IPS DF 6.9 (cell line): ENCODE data around the gene ASRGL1.
"Not testable (repeated sequence)": the region's sequence is repeated elsewhere in the genome, so short reads cannot be mapped to it uniquely, and the experiment has no call there.

Experiments used
- DNase-seq: peaks from one replicate; pipeline ENCODE4 v3.0.0-alpha.2; 2013; ENCODE audit warnings: low read depth, low spot score
- H3K27ac ChIP-seq: one replicate; pipeline ENCODE4 v1.5.1; 2013; ENCODE audit warnings: low read length, control low read depth
- H3K27me3 ChIP-seq: 2 replicates; pipeline ENCODE4 v1.6.1; 2013; ENCODE audit warnings: mild to moderate bottlenecking, low read length; ENCODE audit not compliant: control insufficient read depth, insufficient read depth
- H3K36me3 ChIP-seq: 2 replicates; pipeline ENCODE4 v1.6.1; 2013; ENCODE audit warnings: low read length; ENCODE audit not compliant: control insufficient read depth, insufficient read depth
- H3K4me1 ChIP-seq: 2 replicates; pipeline ENCODE4 v1.6.1; 2013; ENCODE audit warnings: low read length; ENCODE audit not compliant: control insufficient read depth, insufficient read depth
- H3K4me3 ChIP-seq: 2 replicates; pipeline ENCODE4 v1.5.1; 2013; ENCODE audit warnings: mild to moderate bottlenecking, low read length
- H3K9me3 ChIP-seq: 2 replicates; pipeline ENCODE4 v1.6.1; 2013; ENCODE audit warnings: low read length, inconsistent platforms; ENCODE audit not compliant: control insufficient read depth, insufficient read depth
- WGBS: extraction: QIAGEN DNeasy Blood & Tissue Kit; methylation state at CpG from one replicate; pipeline ENCODE4 v1.1.7; 2013; ENCODE audit warnings: mixed read lengths, missing lambda C conversion rate; ENCODE audit not compliant: insufficient read length, insufficient coverage; 5-methylcytosine and 5-hydroxymethylcytosine counted together

Gene ASRGL1

GRCh38 chr11:62378459-62379063, 41.3 kb downstream of the ASRGL1 start:
- H3K4me1 ChIP-seq, H3K4me3 ChIP-seq, H3K27ac ChIP-seq, DNase-seq, H3K9me3 ChIP-seq, H3K27me3 ChIP-seq, H3K36me3 ChIP-seq: not testable (repeated sequence)
- no CpG with 5 or more reads among the region's 9 CpGs for WGBS

GRCh38 chr11:62379586-62379985, 42.3 kb downstream of the ASRGL1 start:
- H3K36me3 ChIP-seq, H3K9me3 ChIP-seq, H3K27ac ChIP-seq, H3K4me1 ChIP-seq, H3K4me3 ChIP-seq, H3K27me3 ChIP-seq, DNase-seq: not testable (repeated sequence)
- WGBS = no CpG with 5 or more reads among the region's 2 CpGs

GRCh38 chr11:62380821-62381245, 43.6 kb downstream of the ASRGL1 start:
- no CpG with 5 or more reads among the region's 12 CpGs for WGBS
- H3K36me3 ChIP-seq, H3K4me1 ChIP-seq, H3K27me3 ChIP-seq, H3K4me3 ChIP-seq, H3K27ac ChIP-seq, DNase-seq, H3K9me3 ChIP-seq: not testable (repeated sequence)

DNA sequence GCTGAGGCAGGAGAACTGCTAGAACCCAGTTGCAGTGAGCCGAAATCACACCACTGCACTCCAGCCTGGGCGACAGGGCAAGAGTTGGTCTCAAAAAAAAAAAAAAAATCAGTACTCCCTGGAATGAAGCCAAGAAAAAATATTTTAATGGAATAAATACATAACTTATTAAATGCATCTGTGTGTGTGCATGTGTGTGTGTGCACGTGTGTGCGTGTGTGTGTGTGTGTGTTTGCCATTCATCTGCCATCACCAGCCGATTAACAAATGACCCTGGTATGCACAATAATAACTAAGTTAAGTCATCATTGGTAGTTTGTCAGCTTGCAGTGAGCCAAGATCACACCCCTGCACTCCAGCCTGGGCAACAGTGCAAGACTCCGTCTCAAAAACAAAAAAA, 46.6 kb downstream of the ASRGL1 start:
- no peaks in the 10 kb centered on the region for H3K4me1 ChIP-seq
- no peak for DNase-seq
- H3K9me3 ChIP-seq = no peaks in the 10 kb centered on the region
- H3K27ac ChIP-seq = no peak overlapping the region
- no peaks in the 10 kb centered on the region for H3K27me3 ChIP-seq
- H3K36me3 ChIP-seq = no peaks in the 10 kb centered on the region
- WGBS = no CpG with 5 or more reads among the region's 6 CpGs
- no peak overlapping the region for H3K4me3 ChIP-seq

GRCh38 chr11:62386083-62386482, 48.8 kb downstream of the ASRGL1 start:
- not testable (repeated sequence) for H3K27me3 ChIP-seq, H3K27ac ChIP-seq, H3K9me3 ChIP-seq, H3K4me3 ChIP-seq, DNase-seq, H3K4me1 ChIP-seq, H3K36me3 ChIP-seq
- no CpG with 5 or more reads among the region's 3 CpGs for WGBS

- Histone ChIP-seq H3K27me3 (no peaks in the 10 kb centered on the region), H3K27ac (no peak overlapping the region), H3K4me3 (no peak overlapping the region), H3K4me1 (no peaks in the 10 kb centered on the region), H3K9me3 (no peaks in the 10 kb centered on the region), H3K36me3 (no peaks in the 10 kb centered on the region)
- WGBS = no CpG with 5 or more reads among the region's 3 CpGs
- DNase-seq = no peak
These were observed 50.1 kb downstream of the ASRGL1 start for GRCh38 chr11:62387381-62387780.

- H3K4me1 ChIP-seq = no peaks in the 10 kb centered on the region
- no peaks in the 10 kb centered on the region for H3K9me3 ChIP-seq
- H3K27ac ChIP-seq = no peak overlapping the region
- no CpG with 5 or more reads among the region's 11 CpGs for WGBS
- no peak overlapping the region for H3K4me3 ChIP-seq
- no peaks in the 10 kb centered on the region for H3K27me3 ChIP-seq
- DNase-seq = no peak
- H3K36me3 ChIP-seq = no peaks in the 10 kb centered on the region
These were observed 51.8 kb downstream of the ASRGL1 start for GRCh38 chr11:62388999-62389398.

DNA sequence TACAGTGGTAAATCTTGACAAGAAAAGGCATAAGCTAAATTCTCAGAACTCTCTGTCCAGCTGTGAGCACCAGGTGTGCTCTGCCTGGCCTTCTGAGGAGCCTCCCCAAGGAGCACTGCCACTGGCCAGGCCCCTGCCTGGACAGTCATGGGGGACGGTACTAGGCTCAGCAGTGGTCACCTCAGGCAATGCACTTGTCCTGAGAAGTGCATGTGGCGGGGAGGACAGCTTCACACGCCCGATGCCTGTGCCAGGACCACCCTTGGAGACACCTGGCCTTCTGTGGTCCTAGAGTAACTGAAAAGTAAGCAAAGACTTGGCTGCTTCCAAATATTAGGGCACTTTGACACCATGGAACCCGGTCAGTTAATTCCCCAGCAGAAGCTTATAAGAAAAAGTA, 53.0 kb downstream of the ASRGL1 start:
- Histone ChIP-seq H3K4me1 (peaks cover under 1% of the 10 kb centered on the region; the same call in 1 of the 2 replicates), H3K27me3 (no peaks in the 10 kb centered on the region), H3K27ac (no peak overlapping the region), H3K9me3 (no peaks in the 10 kb centered on the region), H3K36me3 (no peaks in the 10 kb centered on the region), H3K4me3 (no peak overlapping the region)
- DNase-seq = no peak
- WGBS = no CpG with 5 or more reads among the region's 5 CpGs

DNA sequence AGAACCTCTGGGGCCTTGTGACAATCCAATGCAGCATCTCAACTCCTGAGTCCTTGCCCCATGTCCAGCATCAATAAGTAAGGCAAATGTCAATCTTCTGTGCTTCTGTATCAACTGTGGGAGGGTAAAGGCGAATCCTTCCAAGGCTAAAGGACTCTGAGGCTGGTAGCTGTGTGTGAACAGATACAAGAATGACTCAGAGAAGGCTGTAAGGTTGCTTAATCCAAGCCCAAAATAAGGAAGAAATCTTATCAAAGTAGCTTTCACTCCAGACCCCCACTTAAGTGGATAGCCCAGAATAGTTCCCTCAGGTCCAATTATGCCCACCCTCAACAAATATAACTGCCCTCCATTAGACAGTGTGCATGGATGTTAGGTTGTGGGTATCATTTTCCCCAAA, 53.5 kb downstream of the ASRGL1 start:
- Histone ChIP-seq H3K4me3 (no peak overlapping the region), H3K27ac (no peak overlapping the region), H3K27me3 (no peaks in the 10 kb centered on the region), H3K4me1 (peaks cover 2% of the 10 kb centered on the region; the same call in 1 of the 2 replicates), H3K9me3 (no peaks in the 10 kb centered on the region), H3K36me3 (no peaks in the 10 kb centered on the region)
- no CpG with 5 or more reads among the region's 1 CpG for WGBS
- no peak for DNase-seq

DNA sequence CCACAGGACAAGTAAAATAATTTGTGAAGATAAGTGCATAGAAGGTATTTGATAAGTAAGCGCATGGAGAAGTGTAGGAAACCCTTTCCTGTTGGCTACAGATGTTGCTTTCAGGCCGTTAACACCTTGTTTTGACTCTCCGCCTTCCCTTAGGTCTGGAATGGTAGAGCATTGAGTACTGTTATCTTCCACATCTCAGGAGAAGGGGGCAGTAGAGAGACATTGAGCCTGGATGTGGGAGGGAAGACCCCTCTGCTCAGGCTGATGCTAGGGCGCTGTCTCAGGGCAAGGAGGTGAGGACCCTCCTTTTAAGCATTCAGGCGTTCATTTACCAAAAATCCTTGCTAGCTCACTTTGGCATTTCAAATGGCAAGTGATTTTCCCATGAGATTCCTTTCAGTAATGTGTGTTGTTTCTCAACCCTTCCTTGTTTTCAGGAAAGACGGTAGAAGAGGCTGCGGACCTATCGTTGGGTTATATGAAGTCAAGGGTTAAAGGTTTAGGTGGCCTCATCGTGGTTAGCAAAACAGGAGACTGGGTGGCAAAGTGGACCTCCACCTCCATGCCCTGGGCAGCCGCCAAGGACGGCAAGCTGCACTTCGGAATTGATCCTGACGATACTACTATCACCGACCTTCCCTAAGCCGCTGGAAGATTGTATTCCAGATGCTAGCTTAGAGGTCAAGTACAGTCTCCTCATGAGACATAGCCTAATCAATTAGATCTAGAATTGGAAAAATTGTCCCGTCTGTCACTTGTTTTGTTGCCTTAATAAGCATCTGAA, 54.6 kb downstream of the ASRGL1 start:
- H3K36me3 ChIP-seq = no peaks in the 10 kb centered on the region
- H3K27ac ChIP-seq = no peak overlapping the region
- WGBS = no CpG with 5 or more reads among the region's 16 CpGs
- H3K27me3 ChIP-seq = no peaks in the 10 kb centered on the region
- no peaks in the 10 kb centered on the region for H3K9me3 ChIP-seq
- DNase-seq = no peak
- H3K4me1 ChIP-seq = peaks cover 2% of the 10 kb centered on the region
- no peak overlapping the region for H3K4me3 ChIP-seq

GRCh38 chr11:62392506-62392905, 55.3 kb downstream of the ASRGL1 start:
- no peaks in the 10 kb centered on the region for H3K9me3 ChIP-seq
- no peak for DNase-seq
- H3K36me3 ChIP-seq = no peaks in the 10 kb centered on the region
- WGBS = no CpG with 5 or more reads among the region's 3 CpGs
- no peak overlapping the region for H3K4me3 ChIP-seq
- peaks cover 2% of the 10 kb centered on the region for H3K4me1 ChIP-seq
- H3K27ac ChIP-seq = no peak overlapping the region
- no peaks in the 10 kb centered on the region for H3K27me3 ChIP-seq
